Measurements from ENCODE around the gene NSUN5.

NSUN5 gene

GRCh38 chr7:73308665-73309214 lies at the start of gene NSUN5:
TSS of gene NSUN5 (minus strand) at chr7:73308826. CDS start at chr7:73308790, 36 bp downstream.
- DNase-seq (ENCODE audit: low read depth): no peak
- no peak for TF ChIP-seq CTCF (IDR thresholded peaks at IDR 0.05; ENCODE audit: control insufficient read depth, insufficient read depth, low read depth, low read length, missing control alignments)
- H3K4me3 ChIP-seq (ENCODE audit: control insufficient read depth, low read depth, low read length): peak within 1 kb of the TSS; percentile 71

- no peak overlapping the region for H3K4me3 ChIP-seq (ENCODE audit: control insufficient read depth, low read depth, low read length)
- no peak for DNase-seq (ENCODE audit: low read depth)
- TF ChIP-seq CTCF (IDR thresholded peaks at IDR 0.05; ENCODE audit: control insufficient read depth, insufficient read depth, low read depth, low read length, missing control alignments): no peak
Measured at GRCh38 chr7:73356159-73356558, 47.5 kb upstream of the NSUN5 start.

- no peak for TF ChIP-seq CTCF (IDR thresholded peaks at IDR 0.05; ENCODE audit: control insufficient read depth, insufficient read depth, low read depth, low read length, missing control alignments)
- no peak overlapping the region for H3K4me3 ChIP-seq (ENCODE audit: control insufficient read depth, low read depth, low read length)
- DNase-seq (ENCODE audit: low read depth): no peak
Measured at GRCh38 chr7:73354821-73355220, 46.2 kb upstream of the NSUN5 start.

- TF ChIP-seq CTCF (IDR thresholded peaks at IDR 0.05; ENCODE audit: control insufficient read depth, insufficient read depth, low read depth, low read length, missing control alignments): no peak
- DNase-seq (ENCODE audit: low read depth): no peak
- no peak overlapping the region for H3K4me3 ChIP-seq (ENCODE audit: control insufficient read depth, low read depth, low read length)
Measured at GRCh38 chr7:73354196-73354595, 45.6 kb upstream of the NSUN5 start.

DNA sequence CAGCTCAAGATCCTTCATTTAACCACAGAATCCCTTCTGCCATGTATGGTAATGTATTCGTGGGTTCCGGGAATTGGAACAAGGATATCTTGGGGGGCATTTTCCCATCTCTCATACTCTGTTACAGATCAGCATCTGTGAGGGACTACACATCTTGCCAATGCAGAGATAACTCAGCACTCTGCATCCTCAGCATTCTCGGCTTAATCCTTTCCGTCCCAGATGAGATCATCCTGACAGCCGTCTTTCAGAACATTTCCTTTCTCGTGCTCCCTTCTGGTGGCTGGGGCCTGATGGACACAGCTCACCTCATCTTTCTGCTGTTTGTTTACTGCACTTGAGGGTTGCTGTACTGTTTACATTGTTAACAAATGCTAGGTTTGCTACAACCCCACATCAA lies 44.6 kb upstream of the NSUN5 start:
- no peak overlapping the region for H3K4me3 ChIP-seq (ENCODE audit: control insufficient read depth, low read depth, low read length)
- no peak for DNase-seq (ENCODE audit: low read depth)
- no peak for TF ChIP-seq CTCF (IDR thresholded peaks at IDR 0.05; ENCODE audit: control insufficient read depth, insufficient read depth, low read depth, low read length, missing control alignments)

- no peak for TF ChIP-seq CTCF (IDR thresholded peaks at IDR 0.05; ENCODE audit: control insufficient read depth, insufficient read depth, low read depth, low read length, missing control alignments)
- H3K4me3 ChIP-seq (ENCODE audit: control insufficient read depth, low read depth, low read length): no peak overlapping the region
- no peak for DNase-seq (ENCODE audit: low read depth)
Measured at GRCh38 chr7:73352784-73353183, 44.2 kb upstream of the NSUN5 start.

All from AG09309 (cell line).